GM18502 (cell line): Measurements from ENCODE around the gene MZT2A.
"Not testable (repeated sequence)": the region's sequence is repeated elsewhere in the genome, so short reads cannot be mapped to it uniquely, and the experiment has no call there.

Experiments used
- ATAC-seq: cut with Tn5 transposase; IDR thresholded peaks from one replicate; pipeline ENCODE4 v1.9.1; 2021; ENCODE audit warnings: mild to moderate bottlenecking; ENCODE audit not compliant: unreplicated experiment, poor library complexity

Gene MZT2A

GRCh38 chr2:131492015-131492417, at the start of gene MZT2A:
Gene MZT2A, minus strand, starts transcription at chr2:131492397. Its CDS starts 21 bp downstream, at chr2:131492376.
- peak; percentile 16 for ATAC-seq

GRCh38 chr2:131538856-131539255, 46.7 kb upstream of the MZT2A start:
- ATAC-seq = not testable (repeated sequence)

GRCh38 chr2:131536841-131537240, 44.6 kb upstream of the MZT2A start:
- ATAC-seq = not testable (repeated sequence)

- not testable (repeated sequence) for ATAC-seq
Observed at GRCh38 chr2:131535951-131536826, 44.0 kb upstream of the MZT2A start.

- ATAC-seq = no peak
Observed at GRCh38 chr2:131535526-131535925, 43.3 kb upstream of the MZT2A start.

GRCh38 chr2:131534965-131535364, 42.8 kb upstream of the MZT2A start:
- ATAC-seq = not testable (repeated sequence)

- not testable (repeated sequence) for ATAC-seq
Observed at GRCh38 chr2:131534317-131534672, 42.1 kb upstream of the MZT2A start.

GRCh38 chr2:131533609-131534316, 41.6 kb upstream of the MZT2A start:
- ATAC-seq = not testable (repeated sequence)

- not testable (repeated sequence) for ATAC-seq
Observed at GRCh38 chr2:131532723-131533608, 40.8 kb upstream of the MZT2A start.

- ATAC-seq = not testable (repeated sequence)
Observed at GRCh38 chr2:131531547-131532185, 39.5 kb upstream of the MZT2A start.

- not testable (repeated sequence) for ATAC-seq
Observed at GRCh38 chr2:131530626-131531344, 38.6 kb upstream of the MZT2A start.

GRCh38 chr2:131529864-131530445, 37.8 kb upstream of the MZT2A start:
- ATAC-seq = peak; percentile 1

- ATAC-seq = peak; percentile 64
Observed at GRCh38 chr2:131528981-131529863, 37.0 kb upstream of the MZT2A start.

- ATAC-seq = peak; percentile 90
Observed at GRCh38 chr2:131527131-131528001, 35.2 kb upstream of the MZT2A start, which contains the start of gene CCDC74A. Gene CCDC74A, plus strand, starts transcription at chr2:131527888. Its CDS starts 83 bp downstream, at chr2:131527971.

GRCh38 chr2:131525256-131525655, 33.1 kb upstream of the MZT2A start:
- not testable (repeated sequence) for ATAC-seq

GRCh38 chr2:131521961-131522781, 30.0 kb upstream of the MZT2A start:
- no peak for ATAC-seq
